Effector memory CD8-positive, alpha-beta T cell (primary cell): ENCODE measurements around the gene C15orf61.

ENCODE experiments used
- ATAC-seq: fragments of 150-1000 bp; cut with Tn5 transposase; replicated peaks from 2 replicates; pipeline ENCODE4 v1.10.0; 2021; ENCODE audit warnings: mild to moderate bottlenecking, moderate library complexity
- DNase-seq, 3 experiments: peaks; one replicate each; pipeline ENCODE4 v3.0.0; 2021
- H3K27ac Mint-ChIP-seq, 2 donors: one replicate each; pipeline ENCODE4 v1.8.0; 2022; ENCODE audit warnings: mild to moderate bottlenecking in 2 of 2, mixed read lengths in 2 of 2, moderate library complexity in 2 of 2
- H3K27me3 Mint-ChIP-seq, 2 donors: one replicate each; pipeline ENCODE4 v1.8.0; 2022; ENCODE audit warnings: mixed read lengths in 2 of 2
- H3K36me3 Mint-ChIP-seq: one replicate; pipeline ENCODE4 v1.8.0; 2022; ENCODE audit warnings: mild to moderate bottlenecking, moderate library complexity, mixed read lengths; ENCODE audit not compliant: insufficient read depth
- H3K4me1 Mint-ChIP-seq, 2 donors: one replicate each; pipeline ENCODE4 v1.8.0; 2022; ENCODE audit warnings: low read depth in 2 of 2, mixed read lengths in 2 of 2
- H3K4me3 Mint-ChIP-seq, 2 donors: one replicate each; pipeline ENCODE4 v1.8.0; 2022; ENCODE audit warnings: mild to moderate bottlenecking in 2 of 2, mixed read lengths in 2 of 2, moderate library complexity in 2 of 2
- H3K9me3 Mint-ChIP-seq, 2 donors: one replicate each; pipeline ENCODE4 v1.8.0; 2022; ENCODE audit warnings: mixed read lengths in 2 of 2
- total RNA-seq, 9 experiments: gene quantifications; one replicate each; lab custom pipeline; 2026; lab: John Stamatoyannopoulos, UW

The C15orf61 gene
- 5.4 to 11.8 (median 8.9) reads per million in 9 experiments for total RNA-seq

GRCh38 chr15:67521029-67521782 lies at the start of gene C15orf61:
C15orf61 (plus strand) TSS chr15:67521131; CDS start chr15:67521249, 118 bp downstream.
- peak within 1 kb of the TSS; percentile 93 to 94 for H3K27ac Mint-ChIP-seq
- H3K36me3 Mint-ChIP-seq: peaks cover 12% of the 10 kb centered on the region
- DNase-seq (peak; percentile 74 to 82 (median 76)), ATAC-seq (peak; percentile 80)
- peak within 1 kb of the TSS; percentile 91 to 93 for H3K4me3 Mint-ChIP-seq
- H3K4me1 Mint-ChIP-seq: peaks cover 18 to 37% of the 10 kb centered on the region in 2 donors
- H3K27me3 Mint-ChIP-seq: no peaks in the 10 kb centered on the region
- no peaks in the 10 kb centered on the region for H3K9me3 Mint-ChIP-seq

- Mint-ChIP-seq H3K27ac (no peak overlapping the region), H3K4me3 (no peak overlapping the region), H3K27me3 (no peaks in the 10 kb centered on the region), H3K4me1 (no peaks in the 10 kb centered on the region), H3K36me3 (peaks cover 7% of the 10 kb centered on the region), H3K9me3 (no peaks in the 10 kb centered on the region)
- DNase-seq: no peak
- ATAC-seq: no peak
Measured at GRCh38 chr15:67472957-67473356, 48.0 kb upstream of the C15orf61 start.

GRCh38 chr15:67474405-67475110 lies 46.4 kb upstream of the C15orf61 start:
- no peaks in the 10 kb centered on the region for H3K9me3 Mint-ChIP-seq
- H3K27ac Mint-ChIP-seq: no peak overlapping the region
- H3K4me3 Mint-ChIP-seq: no peak overlapping the region
- no peak for DNase-seq
- peaks cover 7% of the 10 kb centered on the region for H3K36me3 Mint-ChIP-seq
- H3K4me1 Mint-ChIP-seq: no peaks in the 10 kb centered on the region
- no peaks in the 10 kb centered on the region for H3K27me3 Mint-ChIP-seq
- no peak for ATAC-seq

GRCh38 chr15:67479781-67480505 lies 41.0 kb upstream of the C15orf61 start:
- Mint-ChIP-seq H3K9me3 (no peaks in the 10 kb centered on the region), H3K27ac (no peak overlapping the region), H3K27me3 (peaks cover 0 to 4% of the 10 kb centered on the region in 2 donors), H3K4me1 (no peaks in the 10 kb centered on the region), H3K36me3 (no peaks in the 10 kb centered on the region), H3K4me3 (no peak overlapping the region)
- no peak for ATAC-seq
- DNase-seq: no peak

GRCh38 chr15:67480741-67481140 lies 40.2 kb upstream of the C15orf61 start:
- Mint-ChIP-seq H3K9me3 (no peaks in the 10 kb centered on the region), H3K27ac (peak overlapping the region in 1 of 2 donors; percentile 32), H3K27me3 (peaks cover 0 to 4% of the 10 kb centered on the region in 2 donors), H3K4me1 (no peaks in the 10 kb centered on the region), H3K36me3 (no peaks in the 10 kb centered on the region), H3K4me3 (no peak overlapping the region)
- ATAC-seq (no peak), DNase-seq (no peak)

GRCh38 chr15:67481680-67482079 lies 39.3 kb upstream of the C15orf61 start:
- DNase-seq (no peak), ATAC-seq (no peak)
- Mint-ChIP-seq H3K27me3 (peaks cover 0 to 4% of the 10 kb centered on the region in 2 donors), H3K9me3 (no peaks in the 10 kb centered on the region), H3K27ac (no peak overlapping the region), H3K4me3 (no peak overlapping the region), H3K36me3 (no peaks in the 10 kb centered on the region), H3K4me1 (no peaks in the 10 kb centered on the region)

GRCh38 chr15:67495585-67495984 lies 25.3 kb upstream of the C15orf61 start:
- no peak overlapping the region for H3K4me3 Mint-ChIP-seq
- peaks cover 0 to 4% of the 10 kb centered on the region in 2 donors for H3K4me1 Mint-ChIP-seq
- no peaks in the 10 kb centered on the region for H3K36me3 Mint-ChIP-seq
- H3K27me3 Mint-ChIP-seq: no peaks in the 10 kb centered on the region
- H3K27ac Mint-ChIP-seq: no peak overlapping the region
- no peak for DNase-seq
- no peaks in the 10 kb centered on the region for H3K9me3 Mint-ChIP-seq
- ATAC-seq: no peak

- H3K27me3 Mint-ChIP-seq: no peaks in the 10 kb centered on the region
- no peaks in the 10 kb centered on the region for H3K36me3 Mint-ChIP-seq
- no peak overlapping the region for H3K27ac Mint-ChIP-seq
- DNase-seq (no peak), ATAC-seq (no peak)
- no peak overlapping the region for H3K4me3 Mint-ChIP-seq
- no peaks in the 10 kb centered on the region for H3K9me3 Mint-ChIP-seq
- no peaks in the 10 kb centered on the region for H3K4me1 Mint-ChIP-seq
Measured at GRCh38 chr15:67501177-67501835, 19.6 kb upstream of the C15orf61 start.

GRCh38 chr15:67501836-67502461 lies 19.0 kb upstream of the C15orf61 start:
- H3K4me1 Mint-ChIP-seq: no peaks in the 10 kb centered on the region
- no peaks in the 10 kb centered on the region for H3K27me3 Mint-ChIP-seq
- no peaks in the 10 kb centered on the region for H3K9me3 Mint-ChIP-seq
- H3K36me3 Mint-ChIP-seq: no peaks in the 10 kb centered on the region
- ATAC-seq (no peak), DNase-seq (no peak)
- no peak overlapping the region for H3K27ac Mint-ChIP-seq
- H3K4me3 Mint-ChIP-seq: no peak overlapping the region

GRCh38 chr15:67504056-67504455 lies 16.9 kb upstream of the C15orf61 start:
- no peaks in the 10 kb centered on the region for H3K9me3 Mint-ChIP-seq
- H3K4me3 Mint-ChIP-seq: no peak overlapping the region
- no peak overlapping the region for H3K27ac Mint-ChIP-seq
- no peaks in the 10 kb centered on the region for H3K27me3 Mint-ChIP-seq
- H3K4me1 Mint-ChIP-seq: no peaks in the 10 kb centered on the region
- DNase-seq: no peak
- H3K36me3 Mint-ChIP-seq: peaks cover 4% of the 10 kb centered on the region
- ATAC-seq: no peak

- no peak for DNase-seq
- Mint-ChIP-seq H3K27ac (no peak overlapping the region), H3K9me3 (no peaks in the 10 kb centered on the region), H3K4me3 (no peak overlapping the region), H3K27me3 (no peaks in the 10 kb centered on the region), H3K36me3 (peaks cover 7% of the 10 kb centered on the region), H3K4me1 (no peaks in the 10 kb centered on the region)
- no peak for ATAC-seq
Measured at GRCh38 chr15:67504796-67505195, 16.1 kb upstream of the C15orf61 start.

- ATAC-seq (no peak), DNase-seq (no peak)
- Mint-ChIP-seq H3K4me1 (no peaks in the 10 kb centered on the region), H3K27me3 (no peaks in the 10 kb centered on the region), H3K36me3 (peaks cover 7% of the 10 kb centered on the region), H3K9me3 (no peaks in the 10 kb centered on the region), H3K4me3 (no peak overlapping the region), H3K27ac (peak overlapping the region in 1 of 2 donors; percentile 9)
Measured at GRCh38 chr15:67505675-67506572, 15.0 kb upstream of the C15orf61 start.
